Psoas muscle (tissue), 8 donors: Measurements from ENCODE around the gene ELFN1. TPM values are rescaled to one million over a fixed set of nuclear protein-coding genes. Genes with fewer than 3 reads are reported as not detected.

Experiments
- ATAC-seq, 4 donors: fragments of 200-7000 bp; cut with Tn5 transposase; one replicate each; pipeline ENCODE4 v1.9.1; 2020; ENCODE audit warnings: moderate library complexity in 3 of 4, mild to moderate bottlenecking in 2 of 4
- DNase-seq, 2 donors: peaks; one replicate each; pipeline ENCODE4 v3.0.0-alpha.2; 2020
- H3K27ac ChIP-seq: fragments of 200-600 bp; one replicate; pipeline ENCODE4 v1.8.0; 2022
- H3K27me3 ChIP-seq, 3 donors: fragments of 200-600 bp in 1 of 3; one replicate each; pipeline versions ENCODE4 v1.6.1 to v1.8.0; 2013 to 2022; ENCODE audit warnings: low read length in 2 of 3, mild to moderate bottlenecking in 2 of 3, moderate library complexity in 1 of 3; ENCODE audit not compliant: insufficient read depth in 3 of 3
- H3K36me3 ChIP-seq, 2 donors: fragments of 200-600 bp in 1 of 2; one replicate each; pipeline versions ENCODE4 v1.6.1 to v1.8.0; 2013 to 2022; ENCODE audit warnings: low read depth in 1 of 2, mild to moderate bottlenecking in 1 of 2, moderate library complexity in 1 of 2; ENCODE audit not compliant: insufficient read depth in 1 of 2
- H3K4me1 ChIP-seq: fragments of 200-600 bp; one replicate; pipeline ENCODE4 v1.8.0; 2022
- H3K4me3 ChIP-seq: fragments of 200-600 bp; one replicate; pipeline ENCODE4 v1.8.0; 2022; ENCODE audit warnings: mild to moderate bottlenecking
- H3K9me3 ChIP-seq: fragments of 200-600 bp; one replicate; pipeline ENCODE4 v1.8.0; 2022
- WGBS, 3 donors: extraction: QIAGEN DNeasy Blood & Tissue Kit; methylation state at CpG; one replicate each; pipeline versions ENCODE4 v1.1.6 to v1.1.7; 2013; 5-methylcytosine and 5-hydroxymethylcytosine counted together
- intact Hi-C, 2 donors: fragments of 100-400 bp; cut with DNase I; formaldehyde crosslinking; loops; one replicate each; pipeline versions ENCODE4 v1.11.0 to v1.14.2; 2022
- polyA plus RNA-seq, 3 donors: library from polyadenylated mRNA; stranded (reverse); fragments of 200-250 nt; gene quantifications; one replicate each; pipeline ENCODE4 v1.2.3, GENCODE V29; 2013
- total RNA-seq, 4 donors: library from RNA; stranded (reverse); fragmentation: NEBNext Ultra II Directional in 2 of 4; extraction: Animal tissue kit (Norgen Biotek cat#: 25700) in 2 of 4; gene quantifications; one replicate each; pipeline versions ENCODE4 v1.2.1 to v1.2.4, GENCODE V29; 2021 to 2023
- TF ChIP-seq, protein P1 (sequence below): fragments of 200-600 bp; IDR thresholded peaks from one replicate; pipeline ENCODE4 v1.8.0; 2022; ENCODE audit warnings: antibody characterized with exemption
- donor health status: healthy with polysubstance abuse.
- donor health status: DM: no; HTN: no; CAD: no; lungs with moderate emphysema.
- donor health status: Bipolar disorder and iron deficiency.
- donor health status: healthy.
- donor health status: DM: yes; HTN: yes; CAD: no.
- donor health status: DM: no; HTN: no; CAD: no.
- donor health status: DM: no; HTN: no; CAD: no.
- donor health status: DM: yes; HTN: yes; CAD: no.

The ELFN1 gene
- total and polyA plus RNA-seq, 7 donors, result 0.11 to 0.87 (median 0.64) TPM

DNA sequence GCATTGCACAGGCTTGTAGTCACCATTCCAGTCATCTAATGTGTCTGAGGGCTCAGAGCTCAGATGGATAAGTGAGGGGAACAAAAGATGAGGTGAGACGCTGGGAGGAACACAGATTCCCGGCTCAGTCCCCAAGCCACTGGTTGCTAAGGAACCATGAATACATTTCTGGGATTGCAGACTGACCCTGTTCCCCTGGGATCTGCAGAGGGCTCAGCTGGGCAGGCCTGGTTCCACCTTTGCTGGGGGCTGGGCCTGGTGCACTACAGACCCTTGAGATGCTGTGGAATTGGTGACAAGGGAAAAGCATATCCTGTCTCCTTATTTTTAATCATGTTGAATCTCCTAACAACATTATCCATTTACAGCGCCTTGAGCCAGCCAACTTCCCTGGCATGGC lies 19.2 kb downstream of the ELFN1 start:
- H3K27me3 ChIP-seq, result peaks cover 0 to 28% (median 0%) of the 10 kb centered on the region in 3 donors
- no peaks in the 10 kb centered on the region for H3K36me3 ChIP-seq
- H3K4me3 ChIP-seq, result no peak overlapping the region
- DNase-seq, result no peak
- TF ChIP-seq, protein P1, sequence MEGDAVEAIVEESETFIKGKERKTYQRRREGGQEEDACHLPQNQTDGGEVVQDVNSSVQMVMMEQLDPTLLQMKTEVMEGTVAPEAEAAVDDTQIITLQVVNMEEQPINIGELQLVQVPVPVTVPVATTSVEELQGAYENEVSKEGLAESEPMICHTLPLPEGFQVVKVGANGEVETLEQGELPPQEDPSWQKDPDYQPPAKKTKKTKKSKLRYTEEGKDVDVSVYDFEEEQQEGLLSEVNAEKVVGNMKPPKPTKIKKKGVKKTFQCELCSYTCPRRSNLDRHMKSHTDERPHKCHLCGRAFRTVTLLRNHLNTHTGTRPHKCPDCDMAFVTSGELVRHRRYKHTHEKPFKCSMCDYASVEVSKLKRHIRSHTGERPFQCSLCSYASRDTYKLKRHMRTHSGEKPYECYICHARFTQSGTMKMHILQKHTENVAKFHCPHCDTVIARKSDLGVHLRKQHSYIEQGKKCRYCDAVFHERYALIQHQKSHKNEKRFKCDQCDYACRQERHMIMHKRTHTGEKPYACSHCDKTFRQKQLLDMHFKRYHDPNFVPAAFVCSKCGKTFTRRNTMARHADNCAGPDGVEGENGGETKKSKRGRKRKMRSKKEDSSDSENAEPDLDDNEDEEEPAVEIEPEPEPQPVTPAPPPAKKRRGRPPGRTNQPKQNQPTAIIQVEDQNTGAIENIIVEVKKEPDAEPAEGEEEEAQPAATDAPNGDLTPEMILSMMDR, result no peak
- H3K27ac ChIP-seq, result no peak overlapping the region
- intact Hi-C loops, result no loop called here
- H3K9me3 ChIP-seq, result peaks cover 10% of the 10 kb centered on the region
- WGBS, 3 donors, result 77 to 93% (median 83%) methylated on average over 3 of the region's 3 CpGs
- ATAC-seq, result no peak
- peaks cover 9% of the 10 kb centered on the region for H3K4me1 ChIP-seq

DNA sequence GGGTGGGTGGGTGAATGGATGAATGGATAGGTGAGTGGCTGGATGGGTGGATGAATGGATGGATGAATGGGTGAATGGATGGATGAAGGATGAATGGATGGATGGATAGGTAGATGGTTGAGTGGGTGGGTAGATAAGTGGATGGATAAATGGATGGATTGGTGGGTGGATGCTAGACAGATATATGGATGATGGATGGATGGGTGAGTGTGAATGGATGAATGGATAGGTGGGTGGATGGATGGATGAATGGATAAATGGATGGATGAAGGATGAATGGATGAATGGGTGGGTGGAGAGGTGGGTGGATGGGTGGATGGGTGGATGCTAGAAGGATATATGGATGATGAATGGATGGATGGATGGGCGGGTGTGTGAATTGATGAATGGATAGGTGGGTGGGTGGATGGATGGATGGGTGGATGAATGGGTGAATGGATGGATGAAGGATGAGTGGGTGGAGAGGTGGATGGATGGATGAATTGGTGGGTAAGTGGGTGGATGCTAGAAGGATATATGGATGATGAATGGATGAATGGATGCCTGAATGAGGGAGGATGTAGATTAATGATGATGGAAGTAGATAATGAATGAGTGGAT lies 20.4 kb downstream of the ELFN1 start:
- TF ChIP-seq, protein P1, result no peak
- intact Hi-C loops, result no loop called here
- Histone ChIP-seq H3K4me3 (no peak overlapping the region), H3K27me3 (peaks cover 0 to 32% (median 0%) of the 10 kb centered on the region in 3 donors), H3K27ac (no peak overlapping the region), H3K4me1 (peaks cover 9% of the 10 kb centered on the region), H3K9me3 (no peaks in the 10 kb centered on the region), H3K36me3 (no peaks in the 10 kb centered on the region)
- ATAC-seq (no peak), DNase-seq (no peak)
- WGBS, 3 donors, result 50 to 100% (median 90%) methylated on average over 1 of the region's 1 CpG

DNA sequence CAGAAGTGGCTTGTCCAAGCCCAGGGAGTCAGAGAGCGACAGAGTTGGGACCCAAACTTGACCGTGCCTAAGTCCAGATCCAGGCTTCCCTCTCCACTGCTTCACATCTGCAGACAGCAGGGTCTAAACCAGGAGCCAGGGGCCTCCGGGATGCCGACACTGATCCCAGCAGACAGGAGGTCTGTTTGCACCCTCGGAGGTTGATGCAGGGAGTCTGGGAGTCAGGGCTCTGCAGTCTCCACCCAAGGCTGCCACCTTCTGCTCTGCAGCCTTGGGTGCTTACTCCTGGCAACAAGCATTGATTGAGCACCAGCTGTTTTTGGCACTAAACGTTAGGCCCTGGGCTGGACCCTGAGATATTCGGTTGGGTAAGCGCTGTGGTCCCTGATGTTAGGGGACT lies 21.0 kb downstream of the ELFN1 start:
- no peak for ATAC-seq
- H3K27me3 ChIP-seq, result peaks cover 0 to 32% (median 0%) of the 10 kb centered on the region in 3 donors
- peaks cover 9% of the 10 kb centered on the region for H3K4me1 ChIP-seq
- WGBS, 3 donors, result 54 to 58% (median 55%) methylated on average over 8 of the region's 8 CpGs
- TF ChIP-seq, protein P1, result no peak
- no peaks in the 10 kb centered on the region for H3K36me3 ChIP-seq
- H3K9me3 ChIP-seq, result no peaks in the 10 kb centered on the region
- peak in 1 of 2 donors; percentile 18 for DNase-seq
- H3K27ac ChIP-seq, result no peak overlapping the region
- intact Hi-C loops, result no loop called here
- H3K4me3 ChIP-seq, result no peak overlapping the region

DNA sequence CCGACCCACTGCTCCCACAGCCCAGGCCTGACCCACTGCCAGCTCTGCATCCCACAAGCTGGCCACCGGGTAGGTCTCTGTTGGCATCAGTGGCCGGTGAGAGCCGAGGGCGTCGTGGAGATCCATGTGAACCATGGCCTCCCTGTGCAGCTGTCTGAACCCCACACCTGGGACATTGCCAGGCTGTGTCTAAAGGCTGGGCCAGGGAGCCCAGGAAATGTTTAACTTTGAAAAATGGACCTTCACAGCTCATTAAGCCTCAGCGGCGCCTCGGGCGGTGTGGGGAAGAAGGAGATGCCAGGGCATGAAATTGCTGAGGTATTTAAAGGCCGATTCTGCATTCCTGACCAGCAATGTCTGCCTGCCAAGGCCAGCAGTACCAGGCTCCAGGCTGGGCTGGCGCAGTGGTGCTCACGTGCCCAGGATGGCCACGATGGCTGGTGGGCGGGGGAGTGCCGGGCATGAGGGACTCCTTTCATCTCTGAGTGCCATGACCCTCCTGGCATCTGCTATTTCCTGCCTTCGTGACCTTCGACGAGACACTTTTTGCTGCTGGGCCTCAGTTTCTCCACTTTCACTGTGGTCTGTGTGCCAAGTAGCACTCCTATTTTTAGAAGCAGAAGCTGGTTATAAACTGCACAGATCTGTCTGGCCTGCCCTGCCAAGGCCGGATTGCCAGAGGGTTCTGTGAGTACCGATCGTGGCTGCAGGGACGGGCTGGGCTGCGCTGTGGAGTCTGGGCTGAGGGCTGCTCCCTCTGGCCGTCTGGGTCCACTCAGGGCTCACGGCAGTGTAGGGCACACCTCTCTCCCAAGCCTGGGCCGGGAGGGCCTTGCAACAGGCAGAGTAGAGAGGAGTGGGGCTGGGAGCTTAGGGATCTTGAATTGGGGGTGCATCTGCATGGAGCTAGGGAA lies 21.8 kb downstream of the ELFN1 start:
- H3K27ac ChIP-seq, result no peak overlapping the region
- H3K4me3 ChIP-seq, result no peak overlapping the region
- peaks cover 9% of the 10 kb centered on the region for H3K4me1 ChIP-seq
- ATAC-seq, result peak; percentile 33 to 54 (median 42)
- peak in 1 of 2 donors; percentile 42 for DNase-seq
- peaks cover 0 to 32% (median 0%) of the 10 kb centered on the region in 3 donors for H3K27me3 ChIP-seq
- H3K36me3 ChIP-seq, result no peaks in the 10 kb centered on the region
- WGBS, 3 donors, result 22 to 37% (median 36%) methylated on average over 27 of the region's 27 CpGs
- no peaks in the 10 kb centered on the region for H3K9me3 ChIP-seq
- intact Hi-C loops, result no loop called here
- TF ChIP-seq, protein P1, result no peak
